ENCODE data around the gene EFCAB6. TPM values are rescaled to one million over a fixed set of nuclear protein-coding genes. Genes with fewer than 3 reads are reported as not detected.

EFCAB6 gene
- total RNA-seq, 1 experiment from 2014 or later: 0.94 TPM

GRCh38 chr22:43838161-43838560 is 26.1 kb upstream of the EFCAB6 start:
- H3K9me3 Mint-ChIP-seq: no peaks in the 10 kb centered on the region
- ChIA-PET POLR2A (interaction anchor here (0.6 kb wide), 1 partner anchor 22 kb away, joined by 3 read pairs; no protein-coding TSS in a partner anchor), CTCF (no interaction called here)
- H3K27ac Mint-ChIP-seq: no peak overlapping the region
- TF ChIP-seq NFE2L1 (CRISPR knock-in tag; IDR thresholded peaks at IDR 0.05) (no peak), NR2C2 (CRISPR knock-in tag; IDR thresholded peaks at IDR 0.05) (no peak), MYBL2 (CRISPR knock-in tag; IDR thresholded peaks at IDR 0.05) (no peak), OVOL2 (CRISPR knock-in tag; IDR thresholded peaks at IDR 0.05; ENCODE audit: borderline replicate concordance) (no peak), ZBTB43 (CRISPR knock-in tag; IDR thresholded peaks at IDR 0.05) (no peak)
- TF ChIP-seq, protein P1, sequence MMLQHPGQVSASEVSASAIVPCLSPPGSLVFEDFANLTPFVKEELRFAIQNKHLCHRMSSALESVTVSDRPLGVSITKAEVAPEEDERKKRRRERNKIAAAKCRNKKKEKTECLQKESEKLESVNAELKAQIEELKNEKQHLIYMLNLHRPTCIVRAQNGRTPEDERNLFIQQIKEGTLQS (CRISPR knock-in tag; conservative IDR thresholded peaks at IDR 0.05): no peak
- TF ChIP-seq, protein P2, sequence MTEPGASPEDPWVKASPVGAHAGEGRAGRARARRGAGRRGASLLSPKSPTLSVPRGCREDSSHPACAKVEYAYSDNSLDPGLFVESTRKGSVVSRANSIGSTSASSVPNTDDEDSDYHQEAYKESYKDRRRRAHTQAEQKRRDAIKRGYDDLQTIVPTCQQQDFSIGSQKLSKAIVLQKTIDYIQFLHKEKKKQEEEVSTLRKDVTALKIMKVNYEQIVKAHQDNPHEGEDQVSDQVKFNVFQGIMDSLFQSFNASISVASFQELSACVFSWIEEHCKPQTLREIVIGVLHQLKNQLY (CRISPR knock-in tag; IDR thresholded peaks at IDR 0.05): no peak
- TF ChIP-seq, protein P3, sequence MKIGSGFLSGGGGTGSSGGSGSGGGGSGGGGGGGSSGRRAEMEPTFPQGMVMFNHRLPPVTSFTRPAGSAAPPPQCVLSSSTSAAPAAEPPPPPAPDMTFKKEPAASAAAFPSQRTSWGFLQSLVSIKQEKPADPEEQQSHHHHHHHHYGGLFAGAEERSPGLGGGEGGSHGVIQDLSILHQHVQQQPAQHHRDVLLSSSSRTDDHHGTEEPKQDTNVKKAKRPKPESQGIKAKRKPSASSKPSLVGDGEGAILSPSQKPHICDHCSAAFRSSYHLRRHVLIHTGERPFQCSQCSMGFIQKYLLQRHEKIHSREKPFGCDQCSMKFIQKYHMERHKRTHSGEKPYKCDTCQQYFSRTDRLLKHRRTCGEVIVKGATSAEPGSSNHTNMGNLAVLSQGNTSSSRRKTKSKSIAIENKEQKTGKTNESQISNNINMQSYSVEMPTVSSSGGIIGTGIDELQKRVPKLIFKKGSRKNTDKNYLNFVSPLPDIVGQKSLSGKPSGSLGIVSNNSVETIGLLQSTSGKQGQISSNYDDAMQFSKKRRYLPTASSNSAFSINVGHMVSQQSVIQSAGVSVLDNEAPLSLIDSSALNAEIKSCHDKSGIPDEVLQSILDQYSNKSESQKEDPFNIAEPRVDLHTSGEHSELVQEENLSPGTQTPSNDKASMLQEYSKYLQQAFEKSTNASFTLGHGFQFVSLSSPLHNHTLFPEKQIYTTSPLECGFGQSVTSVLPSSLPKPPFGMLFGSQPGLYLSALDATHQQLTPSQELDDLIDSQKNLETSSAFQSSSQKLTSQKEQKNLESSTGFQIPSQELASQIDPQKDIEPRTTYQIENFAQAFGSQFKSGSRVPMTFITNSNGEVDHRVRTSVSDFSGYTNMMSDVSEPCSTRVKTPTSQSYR (CRISPR knock-in tag; IDR thresholded peaks at IDR 0.05): no peak
- DNase-seq (ENCODE audit: low spot score): no peak
- H3K36me3 Mint-ChIP-seq: peaks cover 7% of the 10 kb centered on the region; the same call in 1 of the 2 replicates
- H3K27me3 Mint-ChIP-seq (ENCODE audit: low read depth): no peaks in the 10 kb centered on the region
- no peaks in the 10 kb centered on the region for H3K4me1 Mint-ChIP-seq
- ATAC-seq: no peak
- no peak overlapping the region for H3K4me3 Mint-ChIP-seq

DNA sequence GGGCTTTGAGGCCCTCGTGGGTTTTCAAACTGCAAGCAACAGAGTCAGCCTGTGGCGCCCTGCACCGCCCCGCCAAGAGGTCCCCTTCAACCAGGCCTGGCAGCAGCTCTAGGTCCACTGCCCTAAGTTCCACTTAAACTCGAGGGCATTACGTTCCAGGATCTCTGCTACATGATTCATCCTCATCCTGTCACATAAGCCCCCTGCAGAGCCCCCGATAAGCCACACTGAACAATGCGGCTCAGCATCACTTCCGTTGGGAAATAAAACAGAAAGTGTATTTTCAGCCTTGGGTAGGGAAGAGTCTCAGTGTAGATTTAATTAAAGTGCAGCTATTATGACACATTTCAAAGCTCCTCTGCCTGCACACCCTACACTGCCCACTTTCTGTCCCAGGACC is 25.6 kb upstream of the EFCAB6 start:
- Mint-ChIP-seq H3K27ac (no peak overlapping the region), H3K27me3 (ENCODE audit: low read depth) (no peaks in the 10 kb centered on the region), H3K9me3 (no peaks in the 10 kb centered on the region), H3K4me1 (no peaks in the 10 kb centered on the region), H3K36me3 (peaks cover 7% of the 10 kb centered on the region; the same call in 1 of the 2 replicates), H3K4me3 (no peak overlapping the region)
- DNase-seq (ENCODE audit: low spot score) (no peak), ATAC-seq (no peak)
- CTCF ChIA-PET: no interaction called here
- TF ChIP-seq AR (CRISPR knock-in tag; IDR thresholded peaks at IDR 0.05): no peak
- no peak for TF ChIP-seq USF2 (CRISPR knock-in tag; IDR thresholded peaks at IDR 0.05)
- TF ChIP-seq, protein P4, sequence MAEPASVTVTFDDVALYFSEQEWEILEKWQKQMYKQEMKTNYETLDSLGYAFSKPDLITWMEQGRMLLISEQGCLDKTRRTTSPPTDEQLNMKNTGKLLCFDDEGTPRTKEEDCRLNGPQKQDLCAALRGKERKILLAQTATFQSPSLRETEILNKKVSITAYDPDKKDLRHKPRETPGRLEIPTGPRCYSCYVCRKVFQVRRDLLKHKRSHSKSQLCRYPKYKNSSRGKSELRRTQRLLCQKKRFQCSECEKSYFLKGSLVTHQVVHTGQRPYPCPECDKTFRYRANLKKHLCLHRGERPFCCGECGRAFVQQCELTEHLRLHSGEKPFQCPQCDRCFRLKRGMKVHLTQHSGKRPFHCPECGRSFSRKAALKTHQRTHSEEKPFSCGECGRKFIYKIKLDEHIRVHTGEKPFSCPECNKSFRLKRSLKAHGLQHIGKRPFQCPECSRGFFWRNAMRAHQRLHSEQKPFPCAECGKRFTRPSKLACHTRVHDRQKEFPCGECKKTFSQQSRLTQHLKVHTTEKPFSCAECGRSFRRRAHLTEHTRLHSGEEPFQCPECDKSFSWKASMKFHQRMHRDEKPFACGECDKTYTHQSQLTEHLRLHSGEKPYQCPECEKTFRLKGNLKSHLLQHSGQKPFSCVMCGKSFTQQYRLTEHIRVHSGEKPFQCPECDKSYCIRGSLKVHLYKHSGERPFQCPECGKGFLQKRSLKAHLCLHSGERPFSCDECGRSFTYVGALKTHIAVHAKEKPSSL (CRISPR knock-in tag; conservative IDR thresholded peaks at IDR 0.05): no peak
- TF ChIP-seq TEAD4 (CRISPR knock-in tag; IDR thresholded peaks at IDR 0.05): no peak
- TF ChIP-seq FOXP1 (CRISPR knock-in tag; IDR thresholded peaks at IDR 0.05; ENCODE audit: borderline replicate concordance): no peak
- no peak for TF ChIP-seq GABPB1 (CRISPR knock-in tag; IDR thresholded peaks at IDR 0.05)
- TF ChIP-seq IRF2 (CRISPR knock-in tag; IDR thresholded peaks at IDR 0.05; ENCODE audit: borderline replicate concordance, low read depth): no peak
- no peak for TF ChIP-seq TCF7 (CRISPR knock-in tag; IDR thresholded peaks at IDR 0.05; ENCODE audit: low read depth)
- POLR2A ChIA-PET: interaction anchor here (0.5 to 0.6 kb wide), 2 partner anchors 22 to 171 kb away, joined by 3 to 6 read pairs; no protein-coding TSS in a partner anchor
